ENCODE results near the gene SLC25A26. TPM values are rescaled to one million over a fixed set of nuclear protein-coding genes. Genes with fewer than 3 reads are reported as not detected.
"Not testable (repeated sequence)": the region's sequence is repeated elsewhere in the genome, so short reads cannot be mapped to it uniquely, and the experiment has no call there.

Gene SLC25A26
- total and polyA plus RNA-seq, 2 donors, result 16.2 to 20.9 TPM

GRCh38 chr3:66304293-66304692, 83.5 kb downstream of the SLC25A26 start:
- no peak overlapping the region for H3K27ac ChIP-seq (ENCODE audit: low read depth in 1 of 2, low read length in 1 of 2)

GRCh38 chr3:66306086-66306485, 85.3 kb downstream of the SLC25A26 start:
- H3K4me3 ChIP-seq (ENCODE audit: low read length in 2 of 2); DNase-seq (ENCODE audit: low read depth in 6 of 9, low spot score in 9 of 9); H3K36me3 ChIP-seq (ENCODE audit: control insufficient read depth in 2 of 2, insufficient read depth in 2 of 2, low read length in 1 of 2); H3K27ac ChIP-seq (ENCODE audit: low read depth in 1 of 2, low read length in 1 of 2); H3K9me3 ChIP-seq (ENCODE audit: control insufficient read depth in 2 of 2, insufficient read depth in 1 of 2, low read length in 1 of 2); H3K27me3 ChIP-seq (ENCODE audit: control insufficient read depth in 2 of 2, insufficient read depth in 1 of 2, low read length in 1 of 2): not testable (repeated sequence)
- WGBS, result 98% methylated on average over 7 of the region's 7 CpGs
- H3K4me1 ChIP-seq (ENCODE audit: control insufficient read depth in 2 of 2, insufficient read depth in 2 of 2, low read length in 2 of 2), result peaks cover 4 to 27% of the 10 kb centered on the region in 2 donors

More at GRCh38 chr3:66304293-66304692, 83.5 kb downstream of the SLC25A26 start:
- peaks cover 4 to 27% of the 10 kb centered on the region in 2 donors for H3K4me1 ChIP-seq (ENCODE audit: control insufficient read depth in 2 of 2, insufficient read depth in 2 of 2, low read length in 2 of 2)
- WGBS, result 95% methylated on average over 3 of the region's 3 CpGs
- DNase-seq (ENCODE audit: low read depth in 6 of 9, low spot score in 9 of 9), result no peak
- no peaks in the 10 kb centered on the region for H3K9me3 ChIP-seq (ENCODE audit: control insufficient read depth in 2 of 2, insufficient read depth in 1 of 2, low read length in 1 of 2)
- H3K4me3 ChIP-seq (ENCODE audit: low read length in 2 of 2), result no peak overlapping the region
- no peaks in the 10 kb centered on the region for H3K27me3 ChIP-seq (ENCODE audit: control insufficient read depth in 2 of 2, insufficient read depth in 1 of 2, low read length in 1 of 2)
- no peaks in the 10 kb centered on the region for H3K36me3 ChIP-seq (ENCODE audit: control insufficient read depth in 2 of 2, insufficient read depth in 2 of 2, low read length in 1 of 2)

GRCh38 chr3:66306991-66307390, 86.2 kb downstream of the SLC25A26 start:
- H3K9me3 ChIP-seq (ENCODE audit: control insufficient read depth in 2 of 2, insufficient read depth in 1 of 2, low read length in 1 of 2); H3K27ac ChIP-seq (ENCODE audit: low read depth in 1 of 2, low read length in 1 of 2); DNase-seq (ENCODE audit: low read depth in 6 of 9, low spot score in 9 of 9); H3K36me3 ChIP-seq (ENCODE audit: control insufficient read depth in 2 of 2, insufficient read depth in 2 of 2, low read length in 1 of 2); H3K4me3 ChIP-seq (ENCODE audit: low read length in 2 of 2); H3K27me3 ChIP-seq (ENCODE audit: control insufficient read depth in 2 of 2, insufficient read depth in 1 of 2, low read length in 1 of 2): not testable (repeated sequence)
- 31% methylated on average over 4 of the region's 4 CpGs for WGBS
- peaks cover 4 to 23% of the 10 kb centered on the region in 2 donors for H3K4me1 ChIP-seq (ENCODE audit: control insufficient read depth in 2 of 2, insufficient read depth in 2 of 2, low read length in 2 of 2)

GRCh38 chr3:66312039-66312438, 91.2 kb downstream of the SLC25A26 start:
- Histone ChIP-seq H3K4me3 (ENCODE audit: low read length in 2 of 2) (no peak overlapping the region), H3K4me1 (ENCODE audit: control insufficient read depth in 2 of 2, insufficient read depth in 2 of 2, low read length in 2 of 2) (no peaks in the 10 kb centered on the region), H3K9me3 (ENCODE audit: control insufficient read depth in 2 of 2, insufficient read depth in 1 of 2, low read length in 1 of 2) (peaks cover 0 to 13% of the 10 kb centered on the region in 2 donors), H3K36me3 (ENCODE audit: control insufficient read depth in 2 of 2, insufficient read depth in 2 of 2, low read length in 1 of 2) (no peaks in the 10 kb centered on the region), H3K27me3 (ENCODE audit: control insufficient read depth in 2 of 2, insufficient read depth in 1 of 2, low read length in 1 of 2) (no peaks in the 10 kb centered on the region), H3K27ac (ENCODE audit: low read depth in 1 of 2, low read length in 1 of 2) (no peak overlapping the region)
- 96% methylated on average over 4 of the region's 4 CpGs for WGBS
- no peak for DNase-seq (ENCODE audit: low read depth in 6 of 9, low spot score in 9 of 9)

- H3K27me3 ChIP-seq (ENCODE audit: control insufficient read depth in 2 of 2, insufficient read depth in 1 of 2, low read length in 1 of 2), result no peaks in the 10 kb centered on the region
- H3K9me3 ChIP-seq (ENCODE audit: control insufficient read depth in 2 of 2, insufficient read depth in 1 of 2, low read length in 1 of 2), result peaks cover 0 to 13% of the 10 kb centered on the region in 2 donors
- DNase-seq (ENCODE audit: low read depth in 6 of 9, low spot score in 9 of 9), result no peak
- H3K36me3 ChIP-seq (ENCODE audit: control insufficient read depth in 2 of 2, insufficient read depth in 2 of 2, low read length in 1 of 2), result no peaks in the 10 kb centered on the region
- WGBS, result 96% methylated on average over 6 of the region's 6 CpGs
- no peak overlapping the region for H3K27ac ChIP-seq (ENCODE audit: low read depth in 1 of 2, low read length in 1 of 2)
- H3K4me1 ChIP-seq (ENCODE audit: control insufficient read depth in 2 of 2, insufficient read depth in 2 of 2, low read length in 2 of 2), result no peaks in the 10 kb centered on the region
- H3K4me3 ChIP-seq (ENCODE audit: low read length in 2 of 2), result no peak overlapping the region
Measured at GRCh38 chr3:66314455-66314854, 93.7 kb downstream of the SLC25A26 start.

- no peak overlapping the region for H3K27ac ChIP-seq (ENCODE audit: low read depth in 1 of 2, low read length in 1 of 2)
- H3K9me3 ChIP-seq (ENCODE audit: control insufficient read depth in 2 of 2, insufficient read depth in 1 of 2, low read length in 1 of 2), result no peaks in the 10 kb centered on the region
- 97% methylated on average over 7 of the region's 7 CpGs for WGBS
- no peaks in the 10 kb centered on the region for H3K36me3 ChIP-seq (ENCODE audit: control insufficient read depth in 2 of 2, insufficient read depth in 2 of 2, low read length in 1 of 2)
- H3K4me1 ChIP-seq (ENCODE audit: control insufficient read depth in 2 of 2, insufficient read depth in 2 of 2, low read length in 2 of 2), result no peaks in the 10 kb centered on the region
- H3K4me3 ChIP-seq (ENCODE audit: low read length in 2 of 2), result no peak overlapping the region
- no peaks in the 10 kb centered on the region for H3K27me3 ChIP-seq (ENCODE audit: control insufficient read depth in 2 of 2, insufficient read depth in 1 of 2, low read length in 1 of 2)
- no peak for DNase-seq (ENCODE audit: low read depth in 6 of 9, low spot score in 9 of 9)
Measured at GRCh38 chr3:66317750-66318376, 97.1 kb downstream of the SLC25A26 start.

GRCh38 chr3:66320390-66320789, 99.6 kb downstream of the SLC25A26 start:
- no peak for DNase-seq (ENCODE audit: low read depth in 6 of 9, low spot score in 9 of 9)
- H3K27me3 ChIP-seq (ENCODE audit: control insufficient read depth in 2 of 2, insufficient read depth in 1 of 2, low read length in 1 of 2), result no peaks in the 10 kb centered on the region
- H3K9me3 ChIP-seq (ENCODE audit: control insufficient read depth in 2 of 2, insufficient read depth in 1 of 2, low read length in 1 of 2), result no peaks in the 10 kb centered on the region
- no peaks in the 10 kb centered on the region for H3K36me3 ChIP-seq (ENCODE audit: control insufficient read depth in 2 of 2, insufficient read depth in 2 of 2, low read length in 1 of 2)
- H3K27ac ChIP-seq (ENCODE audit: low read depth in 1 of 2, low read length in 1 of 2), result no peak overlapping the region
- WGBS, result 73% methylated on average over 1 of the region's 1 CpG
- H3K4me3 ChIP-seq (ENCODE audit: low read length in 2 of 2), result no peak overlapping the region
- no peaks in the 10 kb centered on the region for H3K4me1 ChIP-seq (ENCODE audit: control insufficient read depth in 2 of 2, insufficient read depth in 2 of 2, low read length in 2 of 2)

GRCh38 chr3:66322436-66322835, 101.6 kb downstream of the SLC25A26 start:
- Histone ChIP-seq H3K27ac (ENCODE audit: low read depth in 1 of 2, low read length in 1 of 2) (no peak overlapping the region), H3K9me3 (ENCODE audit: control insufficient read depth in 2 of 2, insufficient read depth in 1 of 2, low read length in 1 of 2) (no peaks in the 10 kb centered on the region), H3K4me1 (ENCODE audit: control insufficient read depth in 2 of 2, insufficient read depth in 2 of 2, low read length in 2 of 2) (no peaks in the 10 kb centered on the region), H3K36me3 (ENCODE audit: control insufficient read depth in 2 of 2, insufficient read depth in 2 of 2, low read length in 1 of 2) (no peaks in the 10 kb centered on the region), H3K27me3 (ENCODE audit: control insufficient read depth in 2 of 2, insufficient read depth in 1 of 2, low read length in 1 of 2) (no peaks in the 10 kb centered on the region), H3K4me3 (ENCODE audit: low read length in 2 of 2) (no peak overlapping the region)
- DNase-seq (ENCODE audit: low read depth in 6 of 9, low spot score in 9 of 9), result no peak

- no peak for DNase-seq (ENCODE audit: low read depth in 6 of 9, low spot score in 9 of 9)
- whole genome bisulfite sequencing, result 95% methylated on average over 6 of the region's 6 CpGs
- Histone ChIP-seq H3K9me3 (ENCODE audit: control insufficient read depth in 2 of 2, insufficient read depth in 1 of 2, low read length in 1 of 2) (no peaks in the 10 kb centered on the region), H3K27me3 (ENCODE audit: control insufficient read depth in 2 of 2, insufficient read depth in 1 of 2, low read length in 1 of 2) (no peaks in the 10 kb centered on the region), H3K27ac (ENCODE audit: low read depth in 1 of 2, low read length in 1 of 2) (no peak overlapping the region), H3K36me3 (ENCODE audit: control insufficient read depth in 2 of 2, insufficient read depth in 2 of 2, low read length in 1 of 2) (no peaks in the 10 kb centered on the region), H3K4me3 (ENCODE audit: low read length in 2 of 2) (no peak overlapping the region), H3K4me1 (ENCODE audit: control insufficient read depth in 2 of 2, insufficient read depth in 2 of 2, low read length in 2 of 2) (no peaks in the 10 kb centered on the region)
Measured at GRCh38 chr3:66326340-66326739, 105.5 kb downstream of the SLC25A26 start.
